Activated CD8-positive, alpha-beta memory T cell treated with anti-CD3 and anti-CD28 coated beads, Interleukin-2, amount 50 U/mL, for 48 hours (primary cell): ENCODE results near the gene PLIN1.

Experiments used
- DNase-seq: peaks from one replicate; pipeline ENCODE4 v3.0.0-alpha.2; 2020

Gene PLIN1

GRCh38 chr15:89670971-89671560 lies 8.1 kb downstream of the PLIN1 start:
- no peak for DNase-seq

- no peak for DNase-seq
Measured at GRCh38 chr15:89669941-89670340, 9.2 kb downstream of the PLIN1 start.

- no peak for DNase-seq
Measured at GRCh38 chr15:89669309-89669865, 9.8 kb downstream of the PLIN1 start.

GRCh38 chr15:89668171-89668570 lies 11.0 kb downstream of the PLIN1 start:
- no peak for DNase-seq

GRCh38 chr15:89667706-89667960 lies 11.5 kb downstream of the PLIN1 start:
- DNase-seq = no peak

- no peak for DNase-seq
Measured at GRCh38 chr15:89666858-89667705, 12.1 kb downstream of the PLIN1 start.

GRCh38 chr15:89666184-89666857 lies 12.8 kb downstream of the PLIN1 start:
- DNase-seq = no peak

- DNase-seq = peak; percentile 63
Measured at GRCh38 chr15:89665449-89666181, 13.6 kb downstream of the PLIN1 start.

GRCh38 chr15:89664441-89665350 lies 14.5 kb downstream of the PLIN1 start:
- DNase-seq = no peak

- no peak for DNase-seq
Measured at GRCh38 chr15:89662893-89663626, 16.1 kb downstream of the PLIN1 start.

- DNase-seq = peak; percentile 33
Measured at GRCh38 chr15:89660556-89660955, 18.6 kb downstream of the PLIN1 start.

GRCh38 chr15:89659295-89659694 lies 19.9 kb downstream of the PLIN1 start:
- DNase-seq = no peak

GRCh38 chr15:89657686-89658200 lies 21.4 kb downstream of the PLIN1 start:
- DNase-seq = no peak

- DNase-seq = peak; percentile 33
Measured at GRCh38 chr15:89656116-89656815, 22.9 kb downstream of the PLIN1 start.

GRCh38 chr15:89654847-89655805 lies 24.0 kb downstream of the PLIN1 start, which contains the start of gene KIF7:
Gene KIF7, minus strand, starts transcription at chr15:89655467. Its CDS starts 2,537 bp downstream, at chr15:89652930.
- peak; percentile 71 for DNase-seq

- DNase-seq = no peak
Measured at GRCh38 chr15:89654301-89654761, 24.8 kb downstream of the PLIN1 start.

GRCh38 chr15:89653578-89653977 lies 25.6 kb downstream of the PLIN1 start:
- no peak for DNase-seq

GRCh38 chr15:89652666-89653065 lies 26.5 kb downstream of the PLIN1 start:
- no peak for DNase-seq

- no peak for DNase-seq
Measured at GRCh38 chr15:89652131-89652530, 27.0 kb downstream of the PLIN1 start.
